ENCODE results near the gene CASTOR2.

The CASTOR2 gene

DNA sequence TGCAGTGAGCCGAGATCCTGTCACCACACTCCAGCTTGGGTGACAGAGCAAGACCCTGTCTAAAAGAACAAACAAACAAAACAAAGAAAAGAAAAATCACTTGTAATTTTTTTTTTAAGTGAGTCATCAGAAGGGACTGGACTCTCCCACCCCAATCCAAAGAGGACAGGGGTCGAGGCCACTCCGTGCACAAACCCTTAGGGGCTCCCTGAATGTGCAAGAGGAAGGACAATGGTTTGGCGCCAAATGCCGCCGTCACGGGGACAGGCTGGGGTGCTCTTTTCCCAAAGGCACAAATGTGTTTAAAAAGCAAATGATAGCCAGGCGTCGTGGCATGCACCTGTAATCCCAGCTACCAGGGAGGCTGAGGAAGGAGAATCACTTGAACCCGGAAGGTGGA, 85.3 kb downstream of the CASTOR2 start:
- H3K4me3 ChIP-seq (replicated peaks in 1 of 2; ENCODE audit: low read depth in 2 of 2, low read length in 2 of 2), result no peak overlapping the region
- DNase-seq (ENCODE audit: low read depth in 2 of 2), result no peak
- TF ChIP-seq, protein P1, sequence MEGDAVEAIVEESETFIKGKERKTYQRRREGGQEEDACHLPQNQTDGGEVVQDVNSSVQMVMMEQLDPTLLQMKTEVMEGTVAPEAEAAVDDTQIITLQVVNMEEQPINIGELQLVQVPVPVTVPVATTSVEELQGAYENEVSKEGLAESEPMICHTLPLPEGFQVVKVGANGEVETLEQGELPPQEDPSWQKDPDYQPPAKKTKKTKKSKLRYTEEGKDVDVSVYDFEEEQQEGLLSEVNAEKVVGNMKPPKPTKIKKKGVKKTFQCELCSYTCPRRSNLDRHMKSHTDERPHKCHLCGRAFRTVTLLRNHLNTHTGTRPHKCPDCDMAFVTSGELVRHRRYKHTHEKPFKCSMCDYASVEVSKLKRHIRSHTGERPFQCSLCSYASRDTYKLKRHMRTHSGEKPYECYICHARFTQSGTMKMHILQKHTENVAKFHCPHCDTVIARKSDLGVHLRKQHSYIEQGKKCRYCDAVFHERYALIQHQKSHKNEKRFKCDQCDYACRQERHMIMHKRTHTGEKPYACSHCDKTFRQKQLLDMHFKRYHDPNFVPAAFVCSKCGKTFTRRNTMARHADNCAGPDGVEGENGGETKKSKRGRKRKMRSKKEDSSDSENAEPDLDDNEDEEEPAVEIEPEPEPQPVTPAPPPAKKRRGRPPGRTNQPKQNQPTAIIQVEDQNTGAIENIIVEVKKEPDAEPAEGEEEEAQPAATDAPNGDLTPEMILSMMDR (IDR thresholded peaks at IDR 0.05; ENCODE audit: low read depth, low read length), result no peak

DNA sequence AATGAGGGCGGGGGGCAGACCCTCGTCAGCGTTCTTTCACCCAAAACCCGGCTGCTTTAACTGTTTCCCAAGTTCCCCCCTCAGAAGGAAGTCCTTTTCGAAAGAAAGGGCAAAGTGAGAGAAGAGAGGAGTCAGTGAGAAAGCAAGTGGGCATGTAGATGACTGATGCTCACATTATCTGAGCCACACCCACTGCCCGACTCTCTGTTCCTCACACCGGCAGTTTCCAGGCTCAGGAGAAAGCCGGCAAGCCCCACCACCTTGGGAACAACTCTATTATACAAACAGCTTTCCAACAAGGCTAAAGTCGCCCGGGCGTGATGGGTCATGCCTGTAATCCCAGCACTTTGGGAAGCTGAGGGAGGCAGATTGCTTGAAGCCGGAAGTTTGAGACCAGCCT, 86.0 kb downstream of the CASTOR2 start:
- TF ChIP-seq, protein P1 (IDR thresholded peaks at IDR 0.05; ENCODE audit: low read depth, low read length), result no peak
- H3K4me3 ChIP-seq (replicated peaks in 1 of 2; ENCODE audit: low read depth in 2 of 2, low read length in 2 of 2), result no peak overlapping the region
- no peak for DNase-seq (ENCODE audit: low read depth in 2 of 2)

DNA sequence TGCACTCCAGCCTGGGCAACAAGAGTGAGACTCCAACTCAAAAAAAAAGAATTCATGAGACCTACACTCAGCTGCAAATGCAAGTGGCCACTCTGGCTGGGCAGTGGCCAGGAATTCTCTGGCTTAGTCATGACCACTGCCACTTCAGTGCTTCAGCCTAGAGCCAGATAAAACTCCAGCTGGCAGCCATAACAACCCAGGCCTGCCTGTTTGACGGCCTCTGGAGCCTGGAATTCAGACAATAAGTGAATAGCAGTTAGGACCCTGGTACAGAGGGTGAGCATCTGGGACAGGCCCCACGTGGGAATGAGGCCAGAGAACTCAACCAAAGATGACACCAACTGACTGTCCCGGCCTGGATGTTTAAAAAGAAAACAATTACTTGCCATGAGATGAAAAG, 90.2 kb downstream of the CASTOR2 start:
- DNase-seq (ENCODE audit: low read depth in 2 of 2), result peak; percentile 83 to 92
- no peak overlapping the region for H3K4me3 ChIP-seq (replicated peaks in 1 of 2; ENCODE audit: low read depth in 2 of 2, low read length in 2 of 2)
- TF ChIP-seq, protein P1 (IDR thresholded peaks at IDR 0.05; ENCODE audit: low read depth, low read length), result no peak

DNA sequence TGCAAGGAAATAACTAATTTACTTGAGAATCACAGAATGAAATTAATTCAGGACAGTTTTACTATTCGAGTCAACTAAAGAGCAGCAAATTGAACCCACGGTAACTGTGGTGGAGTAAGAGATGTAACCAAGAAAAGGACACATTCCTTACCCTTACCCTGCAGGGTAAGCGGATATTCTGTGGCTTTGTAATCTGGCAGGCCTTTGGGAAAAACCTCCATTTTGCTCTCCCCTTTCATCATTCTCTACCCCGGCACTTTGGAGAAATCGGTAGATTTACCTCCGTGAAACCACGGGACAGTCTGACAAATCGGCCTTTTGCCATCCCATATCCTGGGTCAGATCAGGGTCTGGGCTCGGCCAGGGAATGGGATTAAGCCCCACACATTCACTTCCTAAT, 90.7 kb downstream of the CASTOR2 start:
- H3K4me3 ChIP-seq (replicated peaks in 1 of 2; ENCODE audit: low read depth in 2 of 2, low read length in 2 of 2), result no peak overlapping the region
- TF ChIP-seq, protein P1 (IDR thresholded peaks at IDR 0.05; ENCODE audit: low read depth, low read length), result no peak
- DNase-seq (ENCODE audit: low read depth in 2 of 2), result peak in 1 of 2 donors; percentile 25

DNA sequence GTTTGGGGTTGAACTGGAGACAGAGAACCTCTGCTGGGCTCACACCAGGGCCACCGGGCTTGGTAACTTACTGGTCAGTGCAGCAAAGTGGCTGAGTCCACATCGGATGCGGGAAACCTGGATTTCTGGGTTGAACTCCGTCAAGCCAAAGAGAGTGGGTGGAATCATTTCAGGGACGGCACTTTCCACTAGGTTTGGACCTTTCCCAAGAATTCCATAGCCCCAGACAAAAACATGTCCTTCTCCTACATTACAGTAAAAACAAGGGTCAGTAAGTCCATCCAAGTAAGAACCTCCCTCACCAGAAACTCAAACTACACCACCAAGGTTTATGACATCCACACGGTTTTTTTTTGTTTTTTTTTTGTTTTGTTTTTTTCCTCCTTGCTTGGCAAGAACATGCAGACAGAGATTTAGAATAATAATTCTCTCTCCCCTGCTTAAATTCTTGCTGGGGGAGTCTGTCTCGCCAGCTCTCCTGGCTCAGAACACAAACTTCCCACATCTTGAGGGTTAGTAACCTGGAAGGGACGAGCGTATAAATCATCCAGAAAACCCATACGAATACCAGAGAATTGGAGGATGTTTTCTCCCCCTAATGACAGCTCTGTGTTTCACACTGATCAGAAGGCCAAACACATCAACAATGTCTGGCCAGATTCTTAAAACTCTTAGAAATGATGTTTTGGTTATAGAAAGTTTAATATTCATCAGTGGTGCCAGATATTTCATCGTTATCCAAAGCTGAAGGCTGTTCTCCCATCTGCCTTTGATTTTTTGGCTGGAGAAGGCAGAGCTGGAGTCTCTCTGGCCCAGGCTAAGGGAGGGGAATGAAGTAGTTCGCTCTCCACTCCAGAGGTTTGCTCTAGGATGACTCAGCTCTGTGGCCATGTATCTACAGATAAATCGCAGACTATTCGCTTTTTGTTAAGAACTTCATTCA, 91.6 kb downstream of the CASTOR2 start:
- TF ChIP-seq, protein P1 (IDR thresholded peaks at IDR 0.05; ENCODE audit: low read depth, low read length), result no peak
- peak; percentile 56 to 79 for DNase-seq (ENCODE audit: low read depth in 2 of 2)
- H3K4me3 ChIP-seq (replicated peaks in 1 of 2; ENCODE audit: low read depth in 2 of 2, low read length in 2 of 2), result no peak overlapping the region

DNA sequence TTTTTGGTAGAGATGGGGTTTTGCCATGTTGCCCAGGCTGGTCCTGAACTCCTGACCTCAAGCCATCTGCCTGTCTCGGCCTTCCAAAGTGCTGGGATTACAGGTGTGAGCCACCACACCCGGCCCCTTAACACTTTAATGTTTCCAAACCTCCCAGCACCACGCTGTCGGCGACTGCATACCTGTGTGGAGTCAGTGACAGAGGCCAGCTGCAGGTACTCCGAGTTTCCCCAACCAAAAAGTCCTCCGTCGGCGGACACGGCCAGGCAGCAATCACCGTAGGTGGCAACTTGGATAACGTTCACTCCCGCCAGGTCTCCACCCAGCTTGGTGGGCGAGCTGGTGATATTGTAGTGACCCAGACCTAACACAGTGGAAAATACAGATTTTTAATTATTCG, 93.9 kb downstream of the CASTOR2 start:
- DNase-seq (ENCODE audit: low read depth in 2 of 2), result no peak
- no peak overlapping the region for H3K4me3 ChIP-seq (replicated peaks in 1 of 2; ENCODE audit: low read depth in 2 of 2, low read length in 2 of 2)
- TF ChIP-seq, protein P1 (IDR thresholded peaks at IDR 0.05; ENCODE audit: low read depth, low read length), result no peak
